HepG2 (cell line): ENCODE results near the gene DDIT4. TPM values are rescaled to one million over a fixed set of nuclear protein-coding genes. Genes with fewer than 3 reads are reported as not detected.

Experiments used
- ARID2 ChIP-seq: sonication (generic); formaldehyde crosslinking; IDR thresholded peaks from 2 replicates; pipeline ENCODE4 v1.8.1; 2022; ENCODE audit warnings: mild to moderate bottlenecking, missing genetic modification reagents, borderline replicate concordance
- BHLHE40 ChIP-seq: IDR thresholded peaks from 2 replicates; pipeline ENCODE4 v1.6.1; 2011; ENCODE audit warnings: low read length, improper control_type of control experiment
- FOXA1 ChIP-seq, 2 experiments: fragments of 450-650 bp in 1 of 2; sonication (generic) in 1 of 2; formaldehyde crosslinking in 1 of 2; IDR thresholded peaks; 2 replicates each; pipeline versions ENCODE4 v1.4.0 to v1.6.1; 2016 to 2020; ENCODE audit warnings: missing genetic modification reagents in 1 of 2
- HNF4G ChIP-seq, 2 experiments: sonication (generic) in 1 of 2; formaldehyde crosslinking in 1 of 2; IDR thresholded peaks; 2 replicates each; pipeline versions ENCODE4 v1.4.0 to v1.6.1; 2011 to 2020; ENCODE audit warnings: borderline replicate concordance in 2 of 2, low read depth in 2 of 2, mild to moderate bottlenecking in 2 of 2, low read length in 1 of 2, missing genetic modification reagents in 1 of 2, moderate library complexity in 1 of 2
- ISX ChIP-seq: sonication (generic); formaldehyde crosslinking; conservative IDR thresholded peaks from 2 replicates; pipeline ENCODE4 v1.5.0; 2020; ENCODE audit warnings: missing genetic modification reagents
- JARID2 ChIP-seq: sonication (generic); formaldehyde crosslinking; IDR thresholded peaks from 2 replicates; pipeline ENCODE4 v1.8.1; 2023; ENCODE audit warnings: missing genetic modification reagents, inconsistent platforms; ENCODE audit not compliant: insufficient replicate concordance
- KMT2A ChIP-seq: sonication (generic); formaldehyde crosslinking; IDR thresholded peaks from 2 replicates; pipeline ENCODE4 v1.4.0; 2020; ENCODE audit warnings: missing genetic modification reagents
- MXI1 ChIP-seq: IDR thresholded peaks from 3 replicates; pipeline ENCODE4 v1.6.1; 2012; ENCODE audit warnings: low read depth, low read length, inconsistent platforms, borderline replicate concordance
- RBAK ChIP-seq: sonication (generic); formaldehyde crosslinking; IDR thresholded peaks from 2 replicates; pipeline ENCODE4 v1.5.1; 2020; ENCODE audit warnings: mild to moderate bottlenecking, missing genetic modification reagents
- ZNF230 ChIP-seq: sonication (generic); formaldehyde crosslinking; IDR thresholded peaks from 2 replicates; pipeline ENCODE4 v1.4.0; 2020; ENCODE audit warnings: mild to moderate bottlenecking, missing genetic modification reagents
- ZNF24 ChIP-seq: fragments of 450-650 bp; IDR thresholded peaks from 2 replicates; pipeline ENCODE4 v1.6.1; 2017; ENCODE audit warnings: antibody characterized with exemption, mild to moderate bottlenecking
- ZNF44 ChIP-seq: sonication (generic); formaldehyde crosslinking; IDR thresholded peaks from 2 replicates; pipeline ENCODE4 v1.5.1; 2020; ENCODE audit warnings: mild to moderate bottlenecking, missing genetic modification reagents
- ZNF746 ChIP-seq: sonication (generic); formaldehyde crosslinking; IDR thresholded peaks from 2 replicates; pipeline ENCODE4 v1.8.0; 2022; ENCODE audit warnings: mild to moderate bottlenecking, missing genetic modification reagents
- ZNF850 ChIP-seq: sonication (generic); formaldehyde crosslinking; conservative IDR thresholded peaks from 2 replicates; pipeline ENCODE4 v1.9.0; 2021; ENCODE audit warnings: mild to moderate bottlenecking, missing genetic modification reagents
- polyA plus RNA-seq, 8 experiments: library from polyadenylated mRNA; depleted of rRNA in 3 of 8; stranded (reverse) in 7 of 8; unstranded in 1 of 8; fragments of >200 nt; fragmentation: Illumina TruSeq in 4 of 8; extraction: Trizol in 4 of 8; gene quantifications; 2 replicates each; pipeline versions ENCODE4 v1.2.1 to v1.2.3, GENCODE V29; 2011 to 2016; ENCODE audit warnings: low read depth in 4 of 8, missing spikeins in 1 of 8, mixed read lengths in 1 of 8; ENCODE audit not compliant: insufficient read depth in 1 of 8
- total RNA-seq, 5 experiments: library from RNA; depleted of rRNA; stranded (reverse); fragments of >200 nt; fragmentation: Illumina TruSeq; extraction: Trizol; gene quantifications; 2 replicates each; pipeline ENCODE4 v1.2.3, GENCODE V29; 2016; ENCODE audit warnings: low read depth in 1 of 5
- TF ChIP-seq, protein P1 (sequence below): sonication (generic); formaldehyde crosslinking; IDR thresholded peaks from 2 replicates; pipeline ENCODE4 v1.4.0; 2020; ENCODE audit warnings: mild to moderate bottlenecking, missing genetic modification reagents, borderline replicate concordance
- TF ChIP-seq, protein P2 (sequence below): sonication (generic); formaldehyde crosslinking; IDR thresholded peaks from 2 replicates; pipeline ENCODE4 v1.5.1; 2020; ENCODE audit warnings: mild to moderate bottlenecking, moderate library complexity, missing genetic modification reagents
- TF ChIP-seq, protein P3 (sequence below): sonication (generic); formaldehyde crosslinking; IDR thresholded peaks from 2 replicates; pipeline ENCODE4 v1.4.0; 2020; ENCODE audit warnings: missing genetic modification reagents
- TF ChIP-seq, protein P4 (sequence below), 2 experiments: fragments of 450-650 bp in 1 of 2; sonication (generic) in 1 of 2; formaldehyde crosslinking; IDR thresholded peaks; 2 replicates each; pipeline versions ENCODE4 v1.5.0 to v1.8.0; 2020 to 2022; ENCODE audit warnings: mild to moderate bottlenecking in 1 of 2, missing genetic modification reagents in 1 of 2

The DDIT4 gene
- total and polyA plus RNA-seq, 2 of the 13 experiments (the other 11 are each of a cell fraction or from before 2014, with no cell fraction given) = 35.6 to 40.7 TPM

DNA sequence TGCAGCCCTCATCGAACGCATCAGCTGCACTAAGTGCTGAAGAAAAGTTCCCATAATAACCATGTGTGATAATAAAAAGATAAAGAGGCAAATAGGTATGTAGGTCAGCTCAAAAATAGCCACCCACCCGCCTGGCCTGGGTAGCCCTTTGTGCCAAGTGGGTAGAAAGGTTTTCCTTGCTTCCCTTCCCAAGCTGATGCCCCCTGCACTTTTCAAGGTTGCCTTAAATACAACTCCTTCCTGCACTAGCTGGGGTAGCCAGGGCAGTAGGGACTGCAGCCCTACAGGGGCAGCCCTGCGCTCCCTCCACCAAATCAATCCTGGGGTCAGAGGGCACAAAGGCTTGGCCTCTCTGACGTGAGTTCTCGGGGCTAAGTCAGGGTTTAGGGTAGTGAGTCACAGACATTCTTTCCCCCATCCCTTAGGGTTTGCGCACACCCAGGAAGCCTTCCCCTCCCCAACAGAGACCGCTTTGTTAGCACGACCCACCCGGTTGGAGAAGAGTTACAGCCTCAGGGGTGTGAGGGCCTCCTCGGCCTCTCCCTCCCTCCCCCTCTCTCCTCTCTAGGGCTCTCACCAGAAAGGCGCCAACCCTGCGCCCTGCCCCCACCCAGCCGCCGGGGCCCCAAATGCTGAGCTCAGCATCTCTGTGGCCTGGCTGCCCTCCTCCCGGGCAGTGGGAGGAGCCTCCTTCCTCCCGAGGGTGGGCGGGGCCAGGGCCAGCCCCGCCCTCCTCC, 13.3 kb upstream of the DDIT4 start (continued):
- TF ChIP-seq, protein P1, sequence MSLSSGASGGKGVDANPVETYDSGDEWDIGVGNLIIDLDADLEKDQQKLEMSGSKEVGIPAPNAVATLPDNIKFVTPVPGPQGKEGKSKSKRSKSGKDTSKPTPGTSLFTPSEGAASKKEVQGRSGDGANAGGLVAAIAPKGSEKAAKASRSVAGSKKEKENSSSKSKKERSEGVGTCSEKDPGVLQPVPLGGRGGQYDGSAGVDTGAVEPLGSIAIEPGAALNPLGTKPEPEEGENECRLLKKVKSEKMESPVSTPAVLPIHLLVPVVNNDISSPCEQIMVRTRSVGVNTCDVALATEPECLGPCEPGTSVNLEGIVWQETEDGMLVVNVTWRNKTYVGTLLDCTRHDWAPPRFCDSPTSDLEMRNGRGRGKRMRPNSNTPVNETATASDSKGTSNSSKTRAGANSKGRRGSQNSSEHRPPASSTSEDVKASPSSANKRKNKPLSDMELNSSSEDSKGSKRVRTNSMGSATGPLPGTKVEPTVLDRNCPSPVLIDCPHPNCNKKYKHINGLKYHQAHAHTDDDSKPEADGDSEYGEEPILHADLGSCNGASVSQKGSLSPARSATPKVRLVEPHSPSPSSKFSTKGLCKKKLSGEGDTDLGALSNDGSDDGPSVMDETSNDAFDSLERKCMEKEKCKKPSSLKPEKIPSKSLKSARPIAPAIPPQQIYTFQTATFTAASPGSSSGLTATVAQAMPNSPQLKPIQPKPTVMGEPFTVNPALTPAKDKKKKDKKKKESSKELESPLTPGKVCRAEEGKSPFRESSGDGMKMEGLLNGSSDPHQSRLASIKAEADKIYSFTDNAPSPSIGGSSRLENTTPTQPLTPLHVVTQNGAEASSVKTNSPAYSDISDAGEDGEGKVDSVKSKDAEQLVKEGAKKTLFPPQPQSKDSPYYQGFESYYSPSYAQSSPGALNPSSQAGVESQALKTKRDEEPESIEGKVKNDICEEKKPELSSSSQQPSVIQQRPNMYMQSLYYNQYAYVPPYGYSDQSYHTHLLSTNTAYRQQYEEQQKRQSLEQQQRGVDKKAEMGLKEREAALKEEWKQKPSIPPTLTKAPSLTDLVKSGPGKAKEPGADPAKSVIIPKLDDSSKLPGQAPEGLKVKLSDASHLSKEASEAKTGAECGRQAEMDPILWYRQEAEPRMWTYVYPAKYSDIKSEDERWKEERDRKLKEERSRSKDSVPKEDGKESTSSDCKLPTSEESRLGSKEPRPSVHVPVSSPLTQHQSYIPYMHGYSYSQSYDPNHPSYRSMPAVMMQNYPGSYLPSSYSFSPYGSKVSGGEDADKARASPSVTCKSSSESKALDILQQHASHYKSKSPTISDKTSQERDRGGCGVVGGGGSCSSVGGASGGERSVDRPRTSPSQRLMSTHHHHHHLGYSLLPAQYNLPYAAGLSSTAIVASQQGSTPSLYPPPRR = no peak; the same call in 1 of the 2 replicates
- peak; percentile 95 for TF ChIP-seq ZNF746
- TF ChIP-seq, protein P2, sequence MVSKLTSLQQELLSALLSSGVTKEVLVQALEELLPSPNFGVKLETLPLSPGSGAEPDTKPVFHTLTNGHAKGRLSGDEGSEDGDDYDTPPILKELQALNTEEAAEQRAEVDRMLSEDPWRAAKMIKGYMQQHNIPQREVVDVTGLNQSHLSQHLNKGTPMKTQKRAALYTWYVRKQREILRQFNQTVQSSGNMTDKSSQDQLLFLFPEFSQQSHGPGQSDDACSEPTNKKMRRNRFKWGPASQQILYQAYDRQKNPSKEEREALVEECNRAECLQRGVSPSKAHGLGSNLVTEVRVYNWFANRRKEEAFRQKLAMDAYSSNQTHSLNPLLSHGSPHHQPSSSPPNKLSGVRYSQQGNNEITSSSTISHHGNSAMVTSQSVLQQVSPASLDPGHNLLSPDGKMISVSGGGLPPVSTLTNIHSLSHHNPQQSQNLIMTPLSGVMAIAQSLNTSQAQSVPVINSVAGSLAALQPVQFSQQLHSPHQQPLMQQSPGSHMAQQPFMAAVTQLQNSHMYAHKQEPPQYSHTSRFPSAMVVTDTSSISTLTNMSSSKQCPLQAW = no peak; the same call in 1 of the 2 replicates
- no peak for TF ChIP-seq ZNF850
- TF ChIP-seq, protein P3, sequence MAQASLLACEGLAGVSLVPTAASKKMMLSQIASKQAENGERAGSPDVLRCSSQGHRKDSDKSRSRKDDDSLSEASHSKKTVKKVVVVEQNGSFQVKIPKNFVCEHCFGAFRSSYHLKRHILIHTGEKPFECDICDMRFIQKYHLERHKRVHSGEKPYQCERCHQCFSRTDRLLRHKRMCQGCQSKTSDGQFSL (CRISPR knock-in tag) = no peak
- 0 out of 2 replicates have a peak, but pooled peaks have one; percentile 6 for TF ChIP-seq HNF4G (IDR thresholded peaks at IDR 0.05; ENCODE audit: borderline replicate concordance, low read depth, low read length)
- TF ChIP-seq HNF4G (CRISPR knock-in tag; IDR thresholded peaks at IDR 0.05; ENCODE audit: borderline replicate concordance, low read depth) = no peak
- no peak for TF ChIP-seq ZNF44 (CRISPR knock-in tag)
- no peak for TF ChIP-seq JARID2 (CRISPR knock-in tag)
- TF ChIP-seq ZNF24 = no peak
- no peak; the same call in 1 of the 2 replicates for TF ChIP-seq KMT2A (CRISPR knock-in tag)
- TF ChIP-seq ISX = no peak
- no peak for TF ChIP-seq BHLHE40
- TF ChIP-seq, protein P4, sequence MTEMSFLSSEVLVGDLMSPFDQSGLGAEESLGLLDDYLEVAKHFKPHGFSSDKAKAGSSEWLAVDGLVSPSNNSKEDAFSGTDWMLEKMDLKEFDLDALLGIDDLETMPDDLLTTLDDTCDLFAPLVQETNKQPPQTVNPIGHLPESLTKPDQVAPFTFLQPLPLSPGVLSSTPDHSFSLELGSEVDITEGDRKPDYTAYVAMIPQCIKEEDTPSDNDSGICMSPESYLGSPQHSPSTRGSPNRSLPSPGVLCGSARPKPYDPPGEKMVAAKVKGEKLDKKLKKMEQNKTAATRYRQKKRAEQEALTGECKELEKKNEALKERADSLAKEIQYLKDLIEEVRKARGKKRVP (CRISPR knock-in tag; IDR thresholded peaks at IDR 0.05) = peak in 1 of 2 experiments; percentile 76; a peak in 2 of 4 replicates
- TF ChIP-seq ZNF230 = no peak
- no peak; the same call in 1 of the 2 replicates for TF ChIP-seq RBAK (CRISPR knock-in tag)
- 0 out of 2 replicates have a peak, but pooled peaks have one; percentile 63 for TF ChIP-seq ARID2 (CRISPR knock-in tag)
- peak; percentile 37; the same call in 1 of the 3 replicates for TF ChIP-seq MXI1
- TF ChIP-seq FOXA1 (IDR thresholded peaks at IDR 0.05) = no peak
- no peak for TF ChIP-seq FOXA1 (CRISPR knock-in tag; IDR thresholded peaks at IDR 0.05)
